Stimulated activated naive CD8-positive, alpha-beta T cell treated with anti-CD3 and anti-CD28 coated beads, Interleukin-15, amount 100 ng/mL, for 72 hours (primary cell): ENCODE measurements around the gene MAPK8IP2.
"Not testable (repeated sequence)": the region's sequence is repeated elsewhere in the genome, so short reads cannot be mapped to it uniquely, and the experiment has no call there.

ENCODE experiments used
- ATAC-seq: fragments of 150-1000 bp; cut with Tn5 transposase; 2 replicates; pipeline ENCODE4 v1.10.0; 2021; ENCODE audit warnings: mild to moderate bottlenecking, moderate library complexity
- DNase-seq, 2 donors: peaks; one replicate each; pipeline ENCODE4 v3.0.0; 2021 to 2022
- H3K27ac Mint-ChIP-seq, 2 donors: one replicate each; pipeline ENCODE4 v1.8.0; 2022; ENCODE audit warnings: mild to moderate bottlenecking in 2 of 2, mixed read lengths in 2 of 2, moderate library complexity in 2 of 2
- H3K27me3 Mint-ChIP-seq: one replicate; pipeline ENCODE4 v1.8.0; 2022; ENCODE audit warnings: mixed read lengths
- H3K4me1 Mint-ChIP-seq: one replicate; pipeline ENCODE4 v1.8.0; 2022; ENCODE audit warnings: mild to moderate bottlenecking, mixed read lengths
- H3K4me3 Mint-ChIP-seq, 2 donors: one replicate each; pipeline ENCODE4 v1.8.0; 2022; ENCODE audit warnings: mild to moderate bottlenecking in 2 of 2, mixed read lengths in 2 of 2, moderate library complexity in 1 of 2
- H3K9me3 Mint-ChIP-seq, 2 donors: one replicate each; pipeline ENCODE4 v1.8.0; 2022; ENCODE audit warnings: mixed read lengths in 2 of 2

The MAPK8IP2 gene

GRCh38 chr22:50603511-50604255 lies 3.1 kb downstream of the MAPK8IP2 start:
- peaks cover 24% of the 10 kb centered on the region for H3K4me1 Mint-ChIP-seq
- no peak for DNase-seq
- H3K4me3 Mint-ChIP-seq, result no peak overlapping the region
- H3K9me3 Mint-ChIP-seq, result no peaks in the 10 kb centered on the region
- H3K27me3 Mint-ChIP-seq, result peaks cover 76% of the 10 kb centered on the region
- no peak for ATAC-seq
- H3K27ac Mint-ChIP-seq, result no peak overlapping the region

GRCh38 chr22:50604256-50605001 lies 3.8 kb downstream of the MAPK8IP2 start:
- DNase-seq (no peak), ATAC-seq (no peak)
- no peak overlapping the region for H3K27ac Mint-ChIP-seq
- no peak overlapping the region for H3K4me3 Mint-ChIP-seq
- peaks cover 24% of the 10 kb centered on the region for H3K4me1 Mint-ChIP-seq
- H3K27me3 Mint-ChIP-seq, result peaks cover 79% of the 10 kb centered on the region
- no peaks in the 10 kb centered on the region for H3K9me3 Mint-ChIP-seq

GRCh38 chr22:50605002-50605612 lies 4.5 kb downstream of the MAPK8IP2 start:
- Mint-ChIP-seq H3K9me3 (no peaks in the 10 kb centered on the region), H3K4me3 (no peak overlapping the region), H3K27me3 (peaks cover 79% of the 10 kb centered on the region), H3K27ac (no peak overlapping the region), H3K4me1 (peaks cover 20% of the 10 kb centered on the region)
- DNase-seq (no peak), ATAC-seq (no peak)

- Mint-ChIP-seq H3K4me1 (peaks cover 20% of the 10 kb centered on the region), H3K4me3 (no peak overlapping the region)
These were observed 5.1 kb downstream of the MAPK8IP2 start for GRCh38 chr22:50605613-50606074.

GRCh38 chr22:50606165-50606945 lies 5.8 kb downstream of the MAPK8IP2 start:
- H3K4me3 Mint-ChIP-seq, result no peak overlapping the region
- H3K27ac Mint-ChIP-seq, result no peak overlapping the region
- ATAC-seq, result peak; percentile 60
- H3K27me3 Mint-ChIP-seq, result peaks cover 87% of the 10 kb centered on the region
- DNase-seq, result no peak
- peaks cover 20% of the 10 kb centered on the region for H3K4me1 Mint-ChIP-seq
- no peaks in the 10 kb centered on the region for H3K9me3 Mint-ChIP-seq

More at GRCh38 chr22:50605613-50606074, 5.1 kb downstream of the MAPK8IP2 start:
- ATAC-seq (no peak), DNase-seq (no peak)
- Mint-ChIP-seq H3K27me3 (peaks cover 82% of the 10 kb centered on the region), H3K27ac (no peak overlapping the region), H3K9me3 (no peaks in the 10 kb centered on the region)

GRCh38 chr22:50606946-50607658 lies 6.5 kb downstream of the MAPK8IP2 start:
- ATAC-seq (no peak), DNase-seq (no peak)
- Mint-ChIP-seq H3K27ac (no peak overlapping the region), H3K4me3 (no peak overlapping the region), H3K27me3 (peaks cover 87% of the 10 kb centered on the region), H3K4me1 (peaks cover 15% of the 10 kb centered on the region), H3K9me3 (no peaks in the 10 kb centered on the region)

- Mint-ChIP-seq H3K4me1 (peaks cover 17% of the 10 kb centered on the region), H3K27me3 (peaks cover 86% of the 10 kb centered on the region), H3K27ac (peak overlapping the region in 1 of 2 donors; percentile 64), H3K4me3 (no peak overlapping the region), H3K9me3 (no peaks in the 10 kb centered on the region)
- ATAC-seq (no peak), DNase-seq (no peak)
These were observed 7.0 kb downstream of the MAPK8IP2 start for GRCh38 chr22:50607659-50608020.

GRCh38 chr22:50608058-50608840 lies 7.7 kb downstream of the MAPK8IP2 start:
- Mint-ChIP-seq H3K27ac (peak overlapping the region in 1 of 2 donors; percentile 35), H3K27me3 (peaks cover 85% of the 10 kb centered on the region), H3K4me1 (peaks cover 18% of the 10 kb centered on the region)
- not testable (repeated sequence) for H3K9me3 Mint-ChIP-seq, ATAC-seq, DNase-seq, H3K4me3 Mint-ChIP-seq

- no peaks in the 10 kb centered on the region for H3K9me3 Mint-ChIP-seq
These were observed 8.4 kb downstream of the MAPK8IP2 start for GRCh38 chr22:50608996-50609395.

GRCh38 chr22:50609599-50609998 lies 9.0 kb downstream of the MAPK8IP2 start:
- DNase-seq, result no peak
- Mint-ChIP-seq H3K4me1 (peaks cover 19% of the 10 kb centered on the region), H3K27ac (no peak overlapping the region), H3K27me3 (peaks cover 87% of the 10 kb centered on the region), H3K4me3 (no peak overlapping the region), H3K9me3 (no peaks in the 10 kb centered on the region)
- ATAC-seq, result no peak

More at GRCh38 chr22:50608996-50609395, 8.4 kb downstream of the MAPK8IP2 start:
- ATAC-seq, result no peak
- DNase-seq, result no peak
- H3K4me1 Mint-ChIP-seq, result peaks cover 19% of the 10 kb centered on the region
- no peak overlapping the region for H3K27ac Mint-ChIP-seq
- H3K27me3 Mint-ChIP-seq, result peaks cover 86% of the 10 kb centered on the region
- no peak overlapping the region for H3K4me3 Mint-ChIP-seq

- peaks cover 82% of the 10 kb centered on the region for H3K27me3 Mint-ChIP-seq
- H3K9me3 Mint-ChIP-seq, result no peaks in the 10 kb centered on the region
- peaks cover 19% of the 10 kb centered on the region for H3K4me1 Mint-ChIP-seq
- peak; percentile 17 for ATAC-seq
- DNase-seq, result no peak
- no peak overlapping the region for H3K27ac Mint-ChIP-seq
- no peak overlapping the region for H3K4me3 Mint-ChIP-seq
These were observed 9.5 kb downstream of the MAPK8IP2 start for GRCh38 chr22:50610041-50610451.

GRCh38 chr22:50610581-50610980 lies 10.0 kb downstream of the MAPK8IP2 start:
- no peak for ATAC-seq
- Mint-ChIP-seq H3K27me3 (peaks cover 77% of the 10 kb centered on the region), H3K4me3 (no peak overlapping the region), H3K4me1 (peaks cover 19% of the 10 kb centered on the region), H3K27ac (no peak overlapping the region), H3K9me3 (no peaks in the 10 kb centered on the region)
- DNase-seq, result no peak

- ATAC-seq (no peak), DNase-seq (no peak)
- Mint-ChIP-seq H3K27me3 (peaks cover 68% of the 10 kb centered on the region), H3K4me1 (peaks cover 19% of the 10 kb centered on the region), H3K4me3 (no peak overlapping the region), H3K27ac (no peak overlapping the region), H3K9me3 (no peaks in the 10 kb centered on the region)
These were observed 10.9 kb downstream of the MAPK8IP2 start for GRCh38 chr22:50611341-50612060.

- ATAC-seq, result no peak
- DNase-seq, result no peak
- H3K4me1 Mint-ChIP-seq, result peaks cover 19% of the 10 kb centered on the region
- peaks cover 61% of the 10 kb centered on the region for H3K27me3 Mint-ChIP-seq
- no peak overlapping the region for H3K4me3 Mint-ChIP-seq
- H3K27ac Mint-ChIP-seq, result no peak overlapping the region
- H3K9me3 Mint-ChIP-seq, result no peaks in the 10 kb centered on the region
These were observed 11.6 kb downstream of the MAPK8IP2 start for GRCh38 chr22:50612168-50612527.
